Esophagus muscularis mucosa (tissue), 4 donors: Measurements from ENCODE around the gene TFAP2A.

ENCODE experiments used
- EP300 ChIP-seq: sonication (generic); formaldehyde crosslinking; IDR thresholded peaks from one replicate; pipeline ENCODE4 v1.6.1; 2017; ENCODE audit warnings: antibody characterized with exemption
- POLR2AphosphoS5 ChIP-seq, 2 donors: sonication (generic); formaldehyde crosslinking; IDR thresholded peaks; one replicate each; pipeline ENCODE4 v1.6.1; 2017; ENCODE audit warnings: antibody characterized with exemption in 2 of 2
- TF ChIP-seq, protein P1 (sequence below), 3 experiments: fragments of 200-600 bp in 2 of 3; fragments of 450-650 bp in 1 of 3; sonication (generic) in 2 of 3; IDR thresholded peaks; one replicate each; pipeline ENCODE4 v1.5.1; 2017 to 2019; ENCODE audit warnings: antibody characterized with exemption in 3 of 3, mild to moderate bottlenecking in 2 of 3, moderate library complexity in 1 of 3

DNA sequence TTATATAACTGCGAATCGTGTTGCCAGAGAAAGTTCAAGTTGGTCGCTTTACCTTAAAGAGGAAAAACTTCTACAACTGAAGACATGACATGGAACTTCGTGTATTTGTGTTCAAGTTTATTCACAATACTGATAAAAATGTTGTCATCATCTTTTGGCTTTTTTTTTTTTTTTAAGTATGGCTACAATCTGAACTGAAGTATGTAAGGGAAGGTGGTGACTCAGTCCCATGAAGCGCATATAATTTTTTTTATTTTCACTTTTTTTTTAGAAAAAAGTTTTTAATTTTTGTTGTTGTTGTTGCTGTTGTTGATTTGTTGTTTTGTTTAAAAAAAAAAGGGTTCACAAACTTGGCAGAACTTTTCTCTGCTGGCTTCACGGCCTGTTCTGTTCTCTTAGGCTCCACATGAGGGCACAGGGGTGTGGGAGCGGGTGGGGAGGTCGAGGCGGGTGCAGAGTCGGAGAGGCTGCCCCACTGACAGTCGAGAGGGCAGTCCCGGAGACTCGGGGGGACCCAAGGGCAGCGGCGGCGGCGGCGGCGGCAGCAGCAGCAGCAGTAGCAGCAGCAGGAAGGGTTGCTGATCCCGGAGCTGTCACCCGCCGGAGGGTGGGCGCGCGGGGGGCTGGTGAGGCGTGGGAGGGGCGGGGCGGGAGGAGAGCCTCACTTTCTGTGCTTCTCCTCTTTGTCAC lies 17.0 kb downstream of the TFAP2A start:
- TF ChIP-seq, protein P1, sequence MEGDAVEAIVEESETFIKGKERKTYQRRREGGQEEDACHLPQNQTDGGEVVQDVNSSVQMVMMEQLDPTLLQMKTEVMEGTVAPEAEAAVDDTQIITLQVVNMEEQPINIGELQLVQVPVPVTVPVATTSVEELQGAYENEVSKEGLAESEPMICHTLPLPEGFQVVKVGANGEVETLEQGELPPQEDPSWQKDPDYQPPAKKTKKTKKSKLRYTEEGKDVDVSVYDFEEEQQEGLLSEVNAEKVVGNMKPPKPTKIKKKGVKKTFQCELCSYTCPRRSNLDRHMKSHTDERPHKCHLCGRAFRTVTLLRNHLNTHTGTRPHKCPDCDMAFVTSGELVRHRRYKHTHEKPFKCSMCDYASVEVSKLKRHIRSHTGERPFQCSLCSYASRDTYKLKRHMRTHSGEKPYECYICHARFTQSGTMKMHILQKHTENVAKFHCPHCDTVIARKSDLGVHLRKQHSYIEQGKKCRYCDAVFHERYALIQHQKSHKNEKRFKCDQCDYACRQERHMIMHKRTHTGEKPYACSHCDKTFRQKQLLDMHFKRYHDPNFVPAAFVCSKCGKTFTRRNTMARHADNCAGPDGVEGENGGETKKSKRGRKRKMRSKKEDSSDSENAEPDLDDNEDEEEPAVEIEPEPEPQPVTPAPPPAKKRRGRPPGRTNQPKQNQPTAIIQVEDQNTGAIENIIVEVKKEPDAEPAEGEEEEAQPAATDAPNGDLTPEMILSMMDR (IDR thresholded peaks at IDR 0.05) = no peak
- TF ChIP-seq EP300 (no peak), POLR2AphosphoS5 (IDR thresholded peaks at IDR 0.05) (no peak)
